Measurements from ENCODE around the gene KCTD13.
"Not testable (repeated sequence)": the region's sequence is repeated elsewhere in the genome, so short reads cannot be mapped to it uniquely, and the experiment has no call there.

KCTD13 gene

GRCh38 chr16:29925781-29926710, at the start of gene KCTD13:
KCTD13 (minus strand) TSS chr16:29926226; CDS start chr16:29926033, 193 bp downstream.
- DNase-seq: peak; percentile 87

- DNase-seq: no peak
Measured at GRCh38 chr16:29975134-29975538, 49.1 kb upstream of the KCTD13 start.

- DNase-seq: no peak
Measured at GRCh38 chr16:29974291-29975133, 48.5 kb upstream of the KCTD13 start.

- peak; percentile 99 for DNase-seq
Measured at GRCh38 chr16:29973384-29974246, 47.6 kb upstream of the KCTD13 start, which contains the start of gene TAOK2. TAOK2 (plus strand) TSS chr16:29973868; CDS start chr16:29977773, 3,905 bp downstream.

- no peak for DNase-seq
Measured at GRCh38 chr16:29972992-29973383, 47.0 kb upstream of the KCTD13 start.

GRCh38 chr16:29972500-29972899, 46.5 kb upstream of the KCTD13 start:
- no peak for DNase-seq

GRCh38 chr16:29971304-29971703, 45.3 kb upstream of the KCTD13 start:
- DNase-seq: no peak

GRCh38 chr16:29968205-29968604, 42.2 kb upstream of the KCTD13 start:
- no peak for DNase-seq

- no peak for DNase-seq
Measured at GRCh38 chr16:29963021-29963743, 37.2 kb upstream of the KCTD13 start.

GRCh38 chr16:29962344-29962994, 36.4 kb upstream of the KCTD13 start:
- DNase-seq: no peak

- peak; percentile 96 for DNase-seq
Measured at GRCh38 chr16:29961479-29962343, 35.7 kb upstream of the KCTD13 start, which contains the start of gene TMEM219. TMEM219 (plus strand) TSS chr16:29962079; CDS start chr16:29963144, 1,065 bp downstream.

GRCh38 chr16:29961127-29961478, 35.1 kb upstream of the KCTD13 start:
- DNase-seq: no peak

GRCh38 chr16:29959821-29960220, 33.8 kb upstream of the KCTD13 start:
- not testable (repeated sequence) for DNase-seq

- no peak for DNase-seq
Measured at GRCh38 chr16:29959293-29959692, 33.3 kb upstream of the KCTD13 start.

GRCh38 chr16:29958756-29959155, 32.7 kb upstream of the KCTD13 start:
- no peak for DNase-seq

- no peak for DNase-seq
Measured at GRCh38 chr16:29951625-29952365, 25.8 kb upstream of the KCTD13 start.

- DNase-seq: no peak
Measured at GRCh38 chr16:29950806-29951461, 24.9 kb upstream of the KCTD13 start.

GRCh38 chr16:29947897-29948296, 21.9 kb upstream of the KCTD13 start:
- no peak for DNase-seq
